SK-N-MC (cell line): Measurements from ENCODE around the gene DNAJA3.

ENCODE experiments used
- EZH2 ChIP-seq: fragments of 200-600 bp; sonication (generic); IDR thresholded peaks from one replicate; pipeline ENCODE4 v1.6.1; 2017; ENCODE audit warnings: antibody characterized with exemption
- FOXP2 ChIP-seq: optimal IDR thresholded peaks from 2 replicates; pipeline ENCODE3; 2011; ENCODE audit warnings: mild to moderate bottlenecking, moderate library complexity; ENCODE audit not compliant: insufficient read depth; ENCODE audit errors: extremely low read length, control extremely low read depth
- POLR2AphosphoS5 ChIP-seq: IDR thresholded peaks from 2 replicates; pipeline ENCODE4 v1.6.1; 2012; ENCODE audit warnings: mild to moderate bottlenecking, low read depth, low read length, borderline replicate concordance

DNA sequence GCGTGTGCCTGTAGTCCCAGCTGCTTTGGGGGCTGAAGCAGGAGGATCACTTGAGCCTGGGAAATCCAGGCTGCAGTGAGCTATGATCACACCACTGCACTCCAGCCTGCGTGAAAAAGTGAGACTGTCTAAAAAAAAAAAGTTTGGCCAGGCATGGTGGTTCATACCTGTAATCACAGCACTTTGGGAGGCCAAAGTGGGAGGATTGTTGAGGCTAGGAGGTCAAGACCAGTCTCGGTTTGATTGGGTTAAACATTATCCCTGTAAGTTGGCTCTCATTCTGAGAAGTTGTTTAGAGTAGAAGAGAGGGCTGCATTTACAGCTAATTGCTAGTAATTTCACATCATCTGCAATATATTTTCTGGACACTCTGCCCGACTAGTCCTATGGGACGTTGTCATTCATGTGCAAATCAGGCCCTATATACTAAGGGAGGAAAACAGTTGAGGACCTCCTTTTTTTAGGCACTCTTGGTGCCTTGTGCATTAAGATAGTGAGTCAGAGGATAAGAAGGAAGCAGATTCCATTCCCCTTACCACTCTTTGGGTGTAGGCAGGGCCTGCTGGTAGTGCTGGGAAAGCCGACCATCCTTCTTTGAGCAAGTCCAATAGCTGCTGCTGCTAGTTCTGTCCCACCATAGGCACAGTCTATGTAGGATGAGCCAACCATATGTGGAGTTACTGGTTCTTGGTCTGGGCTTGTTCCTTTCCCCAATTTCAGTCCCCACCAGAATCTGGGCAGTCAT, 69.2 kb downstream of the DNAJA3 start:
- TF ChIP-seq POLR2AphosphoS5, result no peak
- no peak for TF ChIP-seq FOXP2
- no peak for TF ChIP-seq EZH2
